Measurements from ENCODE around the gene FXN.

- TF ChIP-seq POLR2A (IDR thresholded peaks at IDR 0.05) = no peak
- TF ChIP-seq CTCF (IDR thresholded peaks at IDR 0.05) = no peak
Measured at GRCh38 chr9:69054989-69055388, 19.4 kb downstream of the FXN start.

Data from breast epithelium (tissue), 3 donors.